NCI-H2227 (cell line): ENCODE data around the gene LY6G6F.

Experiments
- DNase-seq: peaks from one replicate; lab custom pipeline; 2025; ENCODE audit not compliant: unreplicated experiment; lab: John Stamatoyannopoulos, UW

LY6G6F gene, protein sequence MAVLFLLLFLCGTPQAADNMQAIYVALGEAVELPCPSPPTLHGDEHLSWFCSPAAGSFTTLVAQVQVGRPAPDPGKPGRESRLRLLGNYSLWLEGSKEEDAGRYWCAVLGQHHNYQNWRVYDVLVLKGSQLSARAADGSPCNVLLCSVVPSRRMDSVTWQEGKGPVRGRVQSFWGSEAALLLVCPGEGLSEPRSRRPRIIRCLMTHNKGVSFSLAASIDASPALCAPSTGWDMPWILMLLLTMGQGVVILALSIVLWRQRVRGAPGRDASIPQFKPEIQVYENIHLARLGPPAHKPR

DNA sequence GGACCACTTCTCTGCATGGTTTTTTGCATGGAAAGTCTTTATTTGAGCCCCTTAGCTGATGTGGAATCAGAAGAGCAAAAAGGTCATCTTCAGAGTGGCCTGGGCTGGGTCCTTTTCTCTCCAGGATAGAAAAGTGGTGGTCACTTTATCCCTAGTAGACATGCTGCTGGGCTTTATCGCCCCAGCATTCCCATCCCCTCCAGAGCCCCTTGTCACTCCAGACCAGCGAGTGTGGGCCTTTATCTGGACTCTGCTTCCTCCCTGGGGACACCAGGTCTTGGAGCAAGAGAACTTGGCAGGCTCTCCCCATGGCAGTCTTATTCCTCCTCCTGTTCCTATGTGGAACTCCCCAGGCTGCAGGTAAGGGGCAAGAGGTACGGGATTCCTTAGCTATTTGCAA lies at the start of gene LY6G6F:
LY6G6F (plus strand) TSS at position 268 of the 400 bp plus-strand sequence; CDS start at position 309, 41 bp downstream.
- no peak for DNase-seq

DNA sequence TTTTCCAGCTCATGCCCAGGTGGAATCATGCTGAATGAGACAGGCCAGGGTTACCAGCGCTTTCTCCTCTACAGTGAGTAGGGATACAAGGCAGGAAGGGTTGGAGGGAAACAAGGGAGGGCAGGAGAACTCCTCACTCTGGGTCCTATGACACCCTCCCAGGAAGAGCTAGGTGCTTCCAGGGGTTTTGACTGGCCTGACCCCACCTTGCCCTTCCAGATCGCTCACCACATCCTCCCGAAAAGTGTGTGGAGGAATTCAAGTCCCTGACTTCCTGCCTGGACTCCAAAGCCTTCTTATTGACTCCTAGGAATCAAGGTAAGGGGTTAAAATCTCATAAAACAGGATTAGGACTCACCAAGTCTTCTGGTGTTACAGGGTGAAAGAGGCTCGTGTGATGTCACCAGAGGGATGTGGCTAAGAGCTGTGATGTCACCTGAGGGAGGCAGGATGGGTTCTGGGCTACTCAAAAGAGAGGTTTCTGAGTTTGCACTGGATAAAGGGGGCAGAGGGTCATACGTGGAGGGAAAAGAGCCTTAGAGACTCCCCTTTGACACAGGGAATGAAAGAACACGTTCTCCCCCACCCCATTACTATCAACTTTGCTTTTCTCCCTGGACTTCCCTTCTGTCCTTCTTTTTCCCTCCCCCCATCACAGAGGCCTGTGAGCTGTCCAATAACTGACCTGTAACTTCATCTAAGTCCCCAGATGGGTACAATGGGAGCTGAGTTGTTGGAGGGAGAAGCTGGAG lies 49.1 kb upstream of the LY6G6F start:
- DNase-seq = no peak

DNA sequence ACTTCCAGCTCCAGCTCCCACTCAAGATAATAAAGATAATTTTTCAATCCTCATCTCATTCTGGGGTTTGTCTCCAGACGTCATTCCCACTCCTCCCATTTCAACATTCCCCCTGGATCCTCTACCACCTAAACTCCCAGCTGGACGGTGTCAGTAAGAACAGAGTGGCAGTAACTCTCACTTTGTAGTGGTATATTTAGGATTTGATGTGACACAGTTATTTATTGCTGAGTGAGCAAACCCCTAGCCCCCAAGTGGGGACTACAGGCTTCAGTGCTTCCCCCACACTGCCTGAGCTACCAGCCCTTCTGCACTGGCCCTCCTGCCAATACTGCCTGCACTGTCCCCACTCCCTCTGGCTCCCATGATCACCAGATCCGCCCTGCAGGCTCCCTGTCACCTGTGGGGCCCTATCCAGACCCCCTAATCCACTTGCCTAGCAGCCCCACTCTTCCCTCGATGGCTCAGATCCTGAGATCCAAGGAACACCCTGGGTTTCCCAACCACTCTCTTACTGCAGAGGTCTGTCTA lies 48.4 kb upstream of the LY6G6F start:
- no peak for DNase-seq

- DNase-seq = no peak
Measured at GRCh38 chr6:31658983-31659648, 47.5 kb upstream of the LY6G6F start.

- no peak for DNase-seq
Measured at GRCh38 chr6:31659649-31660380, 46.9 kb upstream of the LY6G6F start.

DNA sequence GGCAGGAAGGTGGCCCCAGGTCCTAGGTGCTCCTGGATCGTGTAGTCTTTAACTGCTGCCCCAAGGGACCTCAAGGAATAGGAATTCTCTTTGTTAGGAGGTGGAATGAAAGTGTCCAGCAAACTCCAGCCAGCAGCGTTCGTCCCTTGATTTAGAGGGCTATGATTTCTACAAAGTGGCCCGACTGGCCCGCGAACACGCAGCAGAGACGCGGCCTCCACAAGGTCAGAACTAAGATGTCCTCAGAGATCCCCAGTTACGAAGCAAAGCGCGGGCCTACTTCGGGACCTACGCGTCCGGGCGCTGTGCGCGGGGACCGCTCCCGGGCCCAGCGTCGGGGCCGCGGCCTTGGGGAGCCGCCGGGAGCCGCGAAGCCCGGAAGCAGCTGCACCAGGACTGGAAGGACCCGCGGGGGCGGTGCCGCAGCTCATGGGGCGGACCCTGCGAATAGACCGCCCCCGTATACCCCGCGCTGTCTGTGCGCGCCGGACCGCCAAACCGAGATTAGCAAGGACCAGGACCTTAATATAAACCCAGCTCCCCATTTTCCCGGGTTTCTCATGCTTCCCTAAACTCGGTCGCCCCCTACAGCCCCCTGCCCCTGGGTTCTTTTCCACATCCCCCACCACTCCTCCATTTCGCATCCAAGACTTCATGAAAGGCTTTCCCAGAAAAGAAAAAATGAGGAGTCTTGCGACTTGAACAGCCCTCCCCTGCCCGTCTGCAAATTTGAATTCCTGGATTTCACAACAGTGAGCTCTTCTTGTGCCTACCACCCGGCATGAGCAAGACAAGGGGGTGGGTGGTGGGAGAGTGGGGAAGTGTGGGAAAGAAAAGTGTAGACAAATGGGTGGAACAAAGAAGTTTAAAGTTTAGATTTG lies 46.0 kb upstream of the LY6G6F start, which contains the start of gene C6orf47:
C6orf47 (minus strand) TSS at position 398 of the 881 bp plus-strand sequence. CDS start 831 bp downstream, outside the sequence.
- peak; percentile 91 for DNase-seq

GRCh38 chr6:31661262-31662123 lies 45.2 kb upstream of the LY6G6F start:
- DNase-seq = no peak

GRCh38 chr6:31662124-31662723 lies 44.4 kb upstream of the LY6G6F start:
- DNase-seq = no peak

DNA sequence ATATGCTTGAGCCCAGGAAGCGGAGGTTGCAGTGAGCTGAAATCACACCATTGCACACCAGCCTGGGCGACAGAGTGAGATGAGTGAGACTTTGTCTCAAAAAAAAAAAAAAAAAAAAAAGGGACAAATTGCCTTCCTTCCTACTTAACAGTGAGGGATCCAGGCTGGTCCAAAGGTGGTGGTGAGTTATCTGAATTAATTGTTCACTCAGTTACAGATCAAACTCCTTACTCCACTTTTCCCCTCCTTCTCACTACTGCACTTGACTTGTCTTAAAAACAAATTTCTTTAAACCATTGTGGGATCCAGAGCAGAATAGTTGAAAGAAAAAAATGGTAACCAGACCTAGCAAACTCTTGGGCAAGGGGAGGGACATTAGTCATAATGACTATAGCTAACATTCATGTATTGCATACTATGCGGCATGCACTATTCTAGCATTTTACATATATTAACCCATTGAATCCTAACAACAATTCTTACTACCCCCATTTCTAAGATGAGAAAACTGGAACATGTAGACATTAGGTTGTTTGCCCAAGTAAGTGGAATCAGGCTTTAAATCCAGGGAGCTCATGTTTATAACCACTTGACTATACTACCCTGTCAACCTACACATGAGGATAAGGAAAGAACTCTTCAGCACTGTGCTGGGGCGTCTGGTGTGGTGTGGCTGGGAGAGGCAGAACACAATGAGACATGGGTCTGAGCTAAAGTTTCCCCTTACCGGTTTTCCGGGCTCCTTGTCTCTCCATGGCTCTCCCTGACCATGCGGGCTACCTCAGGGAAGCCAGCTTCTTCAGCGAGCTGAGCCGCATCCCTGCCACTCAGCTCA lies 43.3 kb upstream of the LY6G6F start:
- DNase-seq = no peak

- no peak for DNase-seq
Measured at GRCh38 chr6:31663961-31664789, 42.5 kb upstream of the LY6G6F start.

DNA sequence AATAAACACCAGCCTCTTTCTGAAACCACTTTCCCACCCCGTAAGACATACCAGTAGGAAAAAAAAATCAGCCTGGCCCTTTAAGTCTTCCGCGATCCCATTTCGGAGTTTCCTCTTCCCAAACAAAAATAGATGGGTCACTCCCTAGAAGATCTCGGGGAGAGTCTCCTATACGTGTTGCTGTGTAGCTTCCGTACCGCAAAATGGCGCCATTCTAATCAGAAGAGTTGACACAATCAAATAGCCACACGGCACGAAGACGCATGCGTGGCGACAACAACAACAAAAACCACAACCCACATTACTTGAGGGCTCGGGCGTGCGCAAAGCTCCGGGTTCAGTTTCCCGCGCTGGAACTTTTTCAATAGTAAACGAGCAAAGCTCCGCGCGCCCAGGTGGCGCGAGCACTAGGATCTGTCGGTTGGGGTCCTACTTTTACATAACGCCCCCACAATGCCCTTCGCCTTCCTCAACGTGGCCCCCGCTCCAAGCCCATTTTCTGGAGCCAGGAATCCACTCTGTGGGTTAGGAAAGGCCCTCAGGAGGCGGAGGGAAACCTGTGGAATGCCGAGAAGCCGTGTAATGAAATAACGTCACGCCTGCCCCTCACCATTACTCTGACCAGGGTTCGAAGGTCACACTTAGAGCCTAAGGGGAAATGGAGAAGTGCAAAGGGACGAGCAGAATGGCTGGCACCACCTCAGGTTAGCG lies 41.7 kb upstream of the LY6G6F start, which contains the start of gene GPANK1:
GPANK1 (minus strand) TSS at position 208 of the 711 bp plus-strand sequence. CDS start 519 bp downstream, outside the sequence.
- DNase-seq = peak; percentile 95

GRCh38 chr6:31665501-31666336 lies 40.9 kb upstream of the LY6G6F start, which contains the start of gene CSNK2B:
CSNK2B (plus strand) TSS chr6:31666080; CDS start chr6:31666832, 752 bp downstream.
- peak; percentile 99 for DNase-seq

DNA sequence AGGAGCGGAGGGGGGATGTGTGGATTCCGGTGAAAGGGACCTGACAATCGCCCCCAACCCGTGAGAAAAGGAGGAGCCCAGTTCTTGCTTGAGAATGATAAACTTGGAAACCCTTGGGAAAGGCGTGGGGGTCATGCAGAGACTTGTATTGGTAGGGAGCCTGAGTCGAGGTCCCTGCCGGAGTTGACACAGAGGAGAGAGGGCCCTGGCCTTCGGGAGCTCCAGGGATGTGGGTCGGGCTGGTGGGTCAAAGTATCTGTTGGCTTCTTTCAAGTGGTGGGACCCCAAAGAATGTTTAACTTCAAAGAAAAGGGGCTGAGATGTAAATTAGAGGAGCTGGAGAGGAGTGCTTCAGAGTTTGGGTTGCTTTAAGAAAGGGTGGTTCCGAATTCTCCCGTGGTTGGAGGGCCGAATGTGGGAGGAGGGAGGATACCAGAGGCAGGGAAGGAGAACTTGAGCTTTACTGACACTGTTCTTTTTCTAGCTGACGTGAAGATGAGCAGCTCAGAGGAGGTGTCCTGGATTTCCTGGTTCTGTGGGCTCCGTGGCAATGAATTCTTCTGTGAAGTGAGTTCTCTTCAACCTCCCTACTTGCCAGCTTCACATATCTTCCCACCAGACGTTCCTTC lies 40.2 kb upstream of the LY6G6F start:
- no peak for DNase-seq

DNA sequence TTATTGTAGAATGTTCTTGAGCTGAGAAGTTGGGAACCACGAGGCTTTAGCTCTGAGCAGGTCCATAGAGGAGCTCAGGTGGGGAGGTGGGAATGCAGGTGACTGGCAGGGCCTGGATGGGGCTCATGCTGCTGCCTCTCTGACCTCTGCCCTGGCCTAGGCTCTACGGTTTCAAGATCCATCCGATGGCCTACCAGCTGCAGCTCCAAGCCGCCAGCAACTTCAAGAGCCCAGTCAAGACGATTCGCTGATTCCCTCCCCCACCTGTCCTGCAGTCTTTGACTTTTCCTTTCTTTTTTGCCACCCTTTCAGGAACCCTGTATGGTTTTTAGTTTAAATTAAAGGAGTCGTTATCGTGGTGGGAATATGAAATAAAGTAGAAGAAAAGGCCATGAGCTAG lies 37.0 kb upstream of the LY6G6F start, which contains the start of gene LY6G5B:
LY6G5B (plus strand) TSS at position 301 of the 400 bp plus-strand sequence. CDS start 975 bp downstream, outside the sequence.
- DNase-seq = no peak
